ENCODE measurements around the gene COL15A1.

- no peak for TF ChIP-seq CTCF (IDR thresholded peaks at IDR 0.05)
- no peak for TF ChIP-seq POLR2AphosphoS5 (IDR thresholded peaks at IDR 0.05; ENCODE audit: low read depth, low read length)
These were observed 48.9 kb upstream of the COL15A1 start for GRCh38 chr9:98894761-98895160.

Data from Panc1 (cell line).